Sigmoid colon (tissue), 4 donors: ENCODE measurements around the gene PLSCR2.

ENCODE experiments used
- POLR2AphosphoS5 ChIP-seq, 4 donors: sonication (generic); formaldehyde crosslinking; IDR thresholded peaks; one replicate each; pipeline ENCODE4 v1.6.1; 2017; ENCODE audit warnings: antibody characterized with exemption in 4 of 4
- TF ChIP-seq, protein P1 (sequence below), 4 experiments: fragments of 450-650 bp in 3 of 4; fragments of 200-600 bp in 1 of 4; IDR thresholded peaks; one replicate each; pipeline ENCODE4 v1.5.1; 2016 to 2019; ENCODE audit warnings: antibody characterized with exemption in 4 of 4, mild to moderate bottlenecking in 3 of 4, moderate library complexity in 2 of 4

- TF ChIP-seq, protein P1, sequence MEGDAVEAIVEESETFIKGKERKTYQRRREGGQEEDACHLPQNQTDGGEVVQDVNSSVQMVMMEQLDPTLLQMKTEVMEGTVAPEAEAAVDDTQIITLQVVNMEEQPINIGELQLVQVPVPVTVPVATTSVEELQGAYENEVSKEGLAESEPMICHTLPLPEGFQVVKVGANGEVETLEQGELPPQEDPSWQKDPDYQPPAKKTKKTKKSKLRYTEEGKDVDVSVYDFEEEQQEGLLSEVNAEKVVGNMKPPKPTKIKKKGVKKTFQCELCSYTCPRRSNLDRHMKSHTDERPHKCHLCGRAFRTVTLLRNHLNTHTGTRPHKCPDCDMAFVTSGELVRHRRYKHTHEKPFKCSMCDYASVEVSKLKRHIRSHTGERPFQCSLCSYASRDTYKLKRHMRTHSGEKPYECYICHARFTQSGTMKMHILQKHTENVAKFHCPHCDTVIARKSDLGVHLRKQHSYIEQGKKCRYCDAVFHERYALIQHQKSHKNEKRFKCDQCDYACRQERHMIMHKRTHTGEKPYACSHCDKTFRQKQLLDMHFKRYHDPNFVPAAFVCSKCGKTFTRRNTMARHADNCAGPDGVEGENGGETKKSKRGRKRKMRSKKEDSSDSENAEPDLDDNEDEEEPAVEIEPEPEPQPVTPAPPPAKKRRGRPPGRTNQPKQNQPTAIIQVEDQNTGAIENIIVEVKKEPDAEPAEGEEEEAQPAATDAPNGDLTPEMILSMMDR (IDR thresholded peaks at IDR 0.05): no peak
- no peak for TF ChIP-seq POLR2AphosphoS5 (IDR thresholded peaks at IDR 0.05)
Measured at GRCh38 chr3:146502887-146503460, 33.6 kb upstream of the PLSCR2 start.
